Choroid plexus epithelial cell (primary cell): ENCODE measurements around the gene OR5A1.

Source experiments
- DNase-seq: peaks from one replicate; pipeline ENCODE4 v3.0.0-alpha.2; 2010; ENCODE audit warnings: low read depth
- H3K4me3 ChIP-seq: 2 replicates; pipeline ENCODE4 v1.5.1; 2011; ENCODE audit warnings: low read depth, mild to moderate bottlenecking, control low read depth, low read length, moderate library complexity
- TF ChIP-seq, protein P1 (sequence below): conservative IDR thresholded peaks from 2 replicates; pipeline ENCODE4 v1.5.1; 2011; ENCODE audit warnings: low read depth, mild to moderate bottlenecking, control low read depth, inconsistent platforms, low read length, moderate library complexity

OR5A1 gene

DNA sequence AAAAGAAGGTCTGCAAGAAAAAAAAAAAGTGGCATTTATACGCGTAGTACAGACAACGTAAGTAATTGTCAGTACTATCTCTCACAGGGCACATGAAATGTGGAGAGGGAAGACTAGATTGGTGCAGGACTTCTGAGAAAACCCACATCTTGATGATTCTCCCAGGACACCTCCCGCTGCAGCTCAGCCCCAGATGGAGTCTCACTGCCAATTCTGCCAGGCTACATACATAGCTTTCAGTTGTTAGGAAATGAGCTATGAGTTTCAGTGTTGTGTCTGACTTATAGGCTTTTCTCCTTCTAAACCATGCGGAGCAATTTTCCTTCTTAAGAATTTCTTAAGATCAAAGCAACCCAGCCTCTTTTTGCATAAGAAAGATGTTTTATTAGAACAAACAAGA lies 19.7 kb upstream of the OR5A1 start:
- no peak overlapping the region for H3K4me3 ChIP-seq
- no peak for DNase-seq
- TF ChIP-seq, protein P1, sequence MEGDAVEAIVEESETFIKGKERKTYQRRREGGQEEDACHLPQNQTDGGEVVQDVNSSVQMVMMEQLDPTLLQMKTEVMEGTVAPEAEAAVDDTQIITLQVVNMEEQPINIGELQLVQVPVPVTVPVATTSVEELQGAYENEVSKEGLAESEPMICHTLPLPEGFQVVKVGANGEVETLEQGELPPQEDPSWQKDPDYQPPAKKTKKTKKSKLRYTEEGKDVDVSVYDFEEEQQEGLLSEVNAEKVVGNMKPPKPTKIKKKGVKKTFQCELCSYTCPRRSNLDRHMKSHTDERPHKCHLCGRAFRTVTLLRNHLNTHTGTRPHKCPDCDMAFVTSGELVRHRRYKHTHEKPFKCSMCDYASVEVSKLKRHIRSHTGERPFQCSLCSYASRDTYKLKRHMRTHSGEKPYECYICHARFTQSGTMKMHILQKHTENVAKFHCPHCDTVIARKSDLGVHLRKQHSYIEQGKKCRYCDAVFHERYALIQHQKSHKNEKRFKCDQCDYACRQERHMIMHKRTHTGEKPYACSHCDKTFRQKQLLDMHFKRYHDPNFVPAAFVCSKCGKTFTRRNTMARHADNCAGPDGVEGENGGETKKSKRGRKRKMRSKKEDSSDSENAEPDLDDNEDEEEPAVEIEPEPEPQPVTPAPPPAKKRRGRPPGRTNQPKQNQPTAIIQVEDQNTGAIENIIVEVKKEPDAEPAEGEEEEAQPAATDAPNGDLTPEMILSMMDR, result no peak

DNA sequence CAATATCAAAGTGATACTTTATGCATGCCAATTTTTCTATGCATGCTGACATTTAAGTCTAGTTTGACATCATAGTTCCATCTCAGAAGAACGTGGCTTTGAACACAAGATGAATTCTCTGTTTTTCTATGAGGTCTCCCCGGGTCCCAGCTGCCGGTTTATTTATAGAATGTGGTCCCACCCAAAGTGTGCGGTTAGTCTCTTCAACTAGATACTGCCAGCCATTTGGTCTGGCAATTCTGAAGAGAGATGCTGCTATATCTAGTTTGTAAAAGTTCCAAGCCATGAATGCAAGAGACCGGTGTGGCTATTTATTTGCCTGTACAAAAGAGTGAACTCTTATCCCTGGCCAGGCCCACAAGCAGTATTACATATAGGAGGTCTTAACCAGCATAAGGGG lies 19.2 kb upstream of the OR5A1 start:
- TF ChIP-seq, protein P1, result no peak
- no peak overlapping the region for H3K4me3 ChIP-seq
- DNase-seq, result no peak

DNA sequence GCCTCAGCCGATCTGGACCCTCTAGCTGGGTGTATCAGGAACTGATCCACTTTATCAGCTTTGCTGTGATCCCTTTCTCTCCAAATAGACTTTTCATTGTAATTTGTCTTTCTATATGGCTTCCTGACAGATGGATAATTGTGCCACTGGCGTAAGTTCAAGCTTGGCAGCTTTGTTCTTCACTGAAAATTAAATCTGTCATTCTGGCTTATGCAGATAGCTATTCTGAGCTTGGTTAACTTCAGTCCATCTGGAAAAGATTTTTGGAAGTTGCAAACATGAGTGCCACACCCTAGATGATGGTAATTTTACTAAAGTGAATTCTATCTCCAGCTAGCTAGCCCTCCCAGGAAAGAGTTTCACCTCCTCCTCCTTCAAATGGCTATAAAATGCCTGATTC lies 18.1 kb upstream of the OR5A1 start:
- no peak for DNase-seq
- TF ChIP-seq, protein P1, result no peak
- no peak overlapping the region for H3K4me3 ChIP-seq

DNA sequence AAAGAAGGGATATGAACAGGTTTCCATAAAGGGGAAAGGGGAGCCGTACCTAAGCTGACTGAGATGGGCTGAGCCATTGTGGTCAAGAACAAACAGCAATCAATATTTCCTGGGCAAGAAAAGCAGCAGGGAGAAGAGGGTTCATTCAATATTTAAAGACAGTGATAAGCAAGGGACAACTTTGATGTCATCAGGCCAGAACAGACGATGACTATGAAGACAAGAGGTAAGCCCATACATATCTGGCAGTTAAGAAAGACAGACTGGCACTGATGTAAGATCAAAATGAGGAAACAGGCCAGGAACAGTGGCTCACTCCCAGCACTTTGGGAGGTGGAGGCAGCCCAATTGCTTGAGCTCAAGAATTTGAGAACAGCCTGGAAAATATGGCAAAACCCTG lies 12.4 kb upstream of the OR5A1 start:
- TF ChIP-seq, protein P1, result no peak
- DNase-seq, result no peak
- H3K4me3 ChIP-seq, result no peak overlapping the region

DNA sequence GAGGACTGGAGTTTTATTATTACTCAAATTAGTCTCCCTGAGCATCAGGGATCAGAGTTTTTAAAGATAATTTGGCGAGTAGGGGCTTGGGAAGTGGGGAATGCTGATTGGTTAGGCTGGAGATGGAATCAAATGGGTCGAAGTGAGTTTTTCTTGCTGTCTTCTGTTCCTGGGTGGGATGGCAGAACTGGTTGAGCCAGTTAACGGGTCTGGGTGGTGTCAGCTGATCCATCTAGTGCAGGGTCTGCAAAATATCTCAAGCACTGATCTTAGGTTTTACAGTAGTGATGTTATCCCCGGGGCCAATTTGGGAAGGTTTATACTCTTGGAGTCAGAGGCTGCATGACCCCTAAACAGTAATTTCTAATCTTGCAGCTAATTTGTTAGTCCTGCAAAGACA lies 11.1 kb upstream of the OR5A1 start:
- TF ChIP-seq, protein P1, result no peak
- no peak overlapping the region for H3K4me3 ChIP-seq
- no peak for DNase-seq

DNA sequence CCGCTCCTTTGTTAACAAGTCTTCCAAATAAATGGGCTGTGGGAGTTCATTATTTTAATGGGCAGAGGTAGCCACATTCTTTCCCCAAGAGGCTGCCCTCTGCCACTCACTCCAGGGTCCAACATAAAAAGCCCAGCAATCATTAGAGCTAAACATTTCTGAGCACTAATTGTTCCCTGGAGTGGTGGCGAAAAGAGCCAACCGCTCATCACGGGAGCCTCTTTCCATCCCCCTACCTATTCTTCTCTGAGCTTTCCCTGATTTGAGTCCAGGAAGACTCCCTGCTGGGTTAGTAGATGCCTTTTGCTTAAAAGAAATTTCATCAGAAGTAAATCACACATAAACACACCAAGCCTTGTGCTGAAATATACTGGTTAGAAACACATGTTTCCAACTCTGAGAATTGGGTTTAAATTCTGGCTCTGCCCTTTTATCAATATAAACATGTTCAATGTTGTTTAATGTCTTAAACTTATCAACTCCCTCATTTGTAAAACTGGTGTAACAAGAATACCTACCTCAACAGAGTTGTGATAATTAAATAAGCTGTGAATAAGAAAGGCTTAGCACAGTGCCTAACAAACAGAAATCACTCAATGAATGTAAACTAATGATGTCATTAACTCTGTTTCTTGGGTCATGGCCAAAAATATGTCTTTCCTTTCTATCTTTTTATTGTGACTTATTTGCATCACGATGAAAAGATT lies 9.8 kb upstream of the OR5A1 start, which contains the start of gene OR5A2:
Gene OR5A2 (minus strand): TSS at position 53 of the 707 bp plus-strand sequence. CDS start 3,460 bp downstream, outside the sequence.
- peak; percentile 43 for DNase-seq
- TF ChIP-seq, protein P1, result no peak
- no peak within 1 kb of the TSS for H3K4me3 ChIP-seq

GRCh38 chr11:59427068-59427382 lies 9.2 kb upstream of the OR5A1 start:
- no peak for DNase-seq

More at GRCh38 chr11:59427068-59427382, 9.2 kb upstream of the OR5A1 start:
- H3K4me3 ChIP-seq, result no peak overlapping the region
- TF ChIP-seq, protein P1, result no peak
